Mesendoderm (in vitro differentiated cells): Measurements from ENCODE around the gene UVSSA.
"Not testable (repeated sequence)": the region's sequence is repeated elsewhere in the genome, so short reads cannot be mapped to it uniquely, and the experiment has no call there.

Experiments
- DNase-seq: peaks from one replicate; pipeline ENCODE4 v3.0.0; 2013
- H2AK5ac ChIP-seq: 2 replicates; pipeline ENCODE4 v1.6.1; 2013; ENCODE audit warnings: low read length, inconsistent platforms
- H2BK120ac ChIP-seq: 2 replicates; pipeline ENCODE4 v1.6.1; 2013; ENCODE audit warnings: low read depth, mild to moderate bottlenecking, low read length, moderate library complexity, mixed read lengths
- H2BK15ac ChIP-seq: replicated peaks from 2 replicates; pipeline ENCODE4 v1.6.1; 2013; ENCODE audit warnings: low read depth, mild to moderate bottlenecking, moderate library complexity
- H2BK5ac ChIP-seq: 2 replicates; pipeline ENCODE4 v1.6.1; 2013; ENCODE audit warnings: low read length, inconsistent platforms
- H3K18ac ChIP-seq: 2 replicates; pipeline ENCODE4 v1.6.1; 2013; ENCODE audit warnings: mild to moderate bottlenecking, low read length, mixed read lengths
- H3K23ac ChIP-seq: one replicate; pipeline ENCODE4 v1.6.1; 2013; ENCODE audit warnings: low read length
- H3K27ac ChIP-seq: 2 replicates; pipeline ENCODE4 v1.5.1; 2013; ENCODE audit warnings: low read depth, mild to moderate bottlenecking, inconsistent platforms, low read length, moderate library complexity
- H3K27me3 ChIP-seq: 2 replicates; pipeline ENCODE4 v1.6.1; 2013; ENCODE audit warnings: low read length, control low read depth, mild to moderate bottlenecking, inconsistent platforms; ENCODE audit not compliant: insufficient read depth, poor library complexity
- H3K36me3 ChIP-seq: 2 replicates; pipeline ENCODE4 v1.6.1; 2013; ENCODE audit warnings: low read length, inconsistent platforms; ENCODE audit not compliant: control insufficient read depth, insufficient read depth
- H3K4ac ChIP-seq: one replicate; pipeline ENCODE4 v1.6.1; 2013; ENCODE audit warnings: low read depth, mild to moderate bottlenecking, low read length, moderate library complexity
- H3K4me1 ChIP-seq: 2 replicates; pipeline ENCODE4 v1.6.1; 2013; ENCODE audit warnings: low read depth, low read length, inconsistent platforms; ENCODE audit not compliant: control insufficient read depth
- H3K4me2 ChIP-seq: 2 replicates; pipeline ENCODE4 v1.6.1; 2013; ENCODE audit warnings: low read length
- H3K4me3 ChIP-seq: 2 replicates; pipeline ENCODE4 v1.5.1; 2013; ENCODE audit warnings: mild to moderate bottlenecking, low read length
- H3K56ac ChIP-seq: one replicate; pipeline ENCODE4 v1.6.1; 2013; ENCODE audit warnings: low read length
- H3K79me1 ChIP-seq: 2 replicates; pipeline ENCODE4 v1.6.1; 2013; ENCODE audit warnings: low read length, inconsistent platforms
- H3K79me2 ChIP-seq: 2 replicates; pipeline ENCODE4 v1.6.1; 2013; ENCODE audit warnings: mild to moderate bottlenecking, low read length; ENCODE audit not compliant: control insufficient read depth, insufficient read depth
- H3K9ac ChIP-seq: 2 replicates; pipeline ENCODE4 v1.6.1; 2013; ENCODE audit warnings: low read length, inconsistent platforms
- H4K5ac ChIP-seq: one replicate; pipeline ENCODE4 v1.6.1; 2013; ENCODE audit warnings: low read length
- H4K8ac ChIP-seq: one replicate; pipeline ENCODE4 v1.6.1; 2013; ENCODE audit warnings: low read depth, mild to moderate bottlenecking, control low read depth, low read length, moderate library complexity
- WGBS: extraction: QIAGEN DNeasy Blood & Tissue Kit; methylation state at CpG from one replicate; pipeline ENCODE4 v1.1.7; 2013; ENCODE audit warnings: low lambda C conversion rate, missing lambda C conversion rate; ENCODE audit not compliant: insufficient coverage; ENCODE audit errors: extremely low coverage; 5-methylcytosine and 5-hydroxymethylcytosine counted together

Gene UVSSA

DNA sequence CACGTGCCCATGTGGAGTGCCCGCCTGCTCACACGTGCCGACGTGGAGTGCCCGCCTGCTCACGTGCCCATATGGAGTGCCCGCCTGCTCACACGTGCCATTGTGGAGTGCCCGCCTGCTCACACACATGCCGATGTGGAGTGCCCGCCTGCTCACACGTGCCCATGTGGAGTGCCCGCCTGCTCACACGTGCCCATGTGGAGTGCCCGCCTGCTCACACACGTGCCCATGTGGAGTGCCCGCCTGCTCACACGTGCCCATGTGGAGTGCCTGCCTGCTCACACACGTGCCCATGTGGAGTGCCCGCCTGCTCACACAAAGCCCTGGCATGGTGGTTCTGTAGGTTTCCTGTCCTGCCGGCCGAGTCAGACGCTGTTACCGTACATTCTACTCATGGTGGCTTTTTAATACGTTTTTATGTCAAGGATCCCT lies 48.4 kb downstream of the UVSSA start:
- H3K4ac ChIP-seq, H3K36me3 ChIP-seq, H3K79me2 ChIP-seq, H2AK5ac ChIP-seq, H4K5ac ChIP-seq, H3K4me3 ChIP-seq, H3K18ac ChIP-seq, H3K56ac ChIP-seq, H3K79me1 ChIP-seq, DNase-seq, H3K4me1 ChIP-seq, H3K4me2 ChIP-seq, H3K27me3 ChIP-seq, H3K23ac ChIP-seq, H2BK15ac ChIP-seq, H3K9ac ChIP-seq, H4K8ac ChIP-seq, H3K27ac ChIP-seq, H2BK5ac ChIP-seq, H2BK120ac ChIP-seq: not testable (repeated sequence)
- no CpG with 5 or more reads among the region's 26 CpGs for WGBS

DNA sequence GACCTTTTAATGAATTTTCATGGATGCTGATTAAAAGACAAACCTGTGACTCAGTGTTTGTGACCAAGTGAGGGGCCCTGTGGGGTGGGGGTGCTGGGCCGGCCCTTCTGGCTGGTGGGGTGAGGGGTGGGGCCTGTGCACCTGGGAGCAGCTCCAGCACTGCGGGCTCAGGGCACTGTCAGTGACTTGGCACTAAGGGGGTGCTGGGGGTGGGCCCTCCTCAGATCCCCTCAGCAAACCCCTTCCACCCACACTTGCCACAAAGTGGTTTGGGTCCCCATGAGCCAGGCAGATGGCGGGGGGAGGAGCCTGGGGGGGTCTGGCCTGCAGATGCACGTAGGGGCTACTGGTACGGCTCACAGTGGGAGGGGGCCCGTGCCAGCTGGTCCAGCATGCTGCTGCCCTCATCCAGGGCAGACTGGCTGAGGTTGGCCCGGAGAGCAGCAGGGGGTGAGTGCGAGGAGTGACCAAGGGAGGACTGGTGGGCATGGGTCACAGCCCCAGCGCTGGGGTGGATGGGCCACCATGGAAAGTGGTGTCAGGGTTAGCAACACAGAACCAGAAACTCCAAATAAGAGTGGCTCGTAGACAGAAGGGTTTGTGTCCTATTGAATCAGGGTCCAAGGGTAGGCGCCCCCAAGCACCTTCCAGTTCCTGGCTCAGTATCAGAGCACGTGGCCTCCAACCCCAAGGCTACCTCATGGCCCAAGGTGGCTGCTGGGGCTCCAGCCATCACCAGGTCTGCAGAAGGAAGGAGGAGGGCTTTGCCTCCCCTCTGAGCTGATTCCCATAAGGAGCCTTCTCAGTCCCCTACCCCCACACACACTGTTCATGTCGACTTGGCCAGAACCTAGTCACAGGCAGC lies 49.2 kb downstream of the UVSSA start:
- Histone ChIP-seq H3K79me2 (no peaks in the 10 kb centered on the region), H3K4ac (no peak overlapping the region), H3K56ac (no peak overlapping the region), H3K18ac (no peak overlapping the region), H2AK5ac (no peak overlapping the region), H3K36me3 (no peaks in the 10 kb centered on the region), H3K79me1 (no peaks in the 10 kb centered on the region), H2BK120ac (no peak overlapping the region), H3K27ac (no peak overlapping the region), H3K4me1 (no peaks in the 10 kb centered on the region), H3K9ac (no peak overlapping the region), H4K5ac (no peak overlapping the region), H3K27me3 (peaks cover 3% of the 10 kb centered on the region), H3K23ac (no peak overlapping the region), H2BK15ac (no peak overlapping the region), H3K4me3 (no peak overlapping the region), H3K4me2 (no peak overlapping the region), H4K8ac (no peak overlapping the region), H2BK5ac (no peak overlapping the region)
- no CpG with 5 or more reads among the region's 13 CpGs for WGBS
- DNase-seq, result no peak

DNA sequence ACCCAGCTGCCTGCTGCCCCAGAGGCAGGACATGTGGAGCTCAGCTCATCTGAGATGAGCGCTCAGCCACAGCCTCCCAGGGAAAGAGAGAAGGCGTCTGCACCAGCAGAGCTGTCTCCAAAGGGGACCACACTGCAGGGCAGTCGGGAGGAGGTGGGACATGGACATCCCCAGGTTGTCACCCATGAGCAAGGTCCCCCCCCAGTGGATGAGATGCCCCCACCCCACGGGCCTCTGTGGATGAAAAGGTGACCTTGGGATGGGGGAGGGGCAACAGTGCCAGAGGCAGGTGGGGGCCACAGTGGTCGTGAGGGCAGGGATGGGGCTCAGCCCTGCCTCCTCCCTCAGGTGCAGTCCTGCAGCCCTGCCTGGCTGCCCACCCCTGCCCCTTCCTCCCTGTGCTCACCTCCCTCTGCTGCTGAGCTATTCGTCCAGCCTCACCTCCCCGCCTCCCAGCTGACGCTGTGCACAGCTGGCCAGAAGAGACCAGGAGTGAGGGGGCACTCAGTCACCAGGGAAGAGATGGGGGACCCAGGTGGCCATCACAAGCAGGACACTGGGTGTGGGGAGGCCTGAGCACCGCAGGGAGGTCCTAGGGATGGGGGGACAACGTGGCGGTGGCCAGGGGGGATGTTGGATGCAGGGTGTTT lies 49.9 kb downstream of the UVSSA start:
- DNase-seq, result no peak
- no peak overlapping the region for H4K5ac ChIP-seq
- H3K27ac ChIP-seq, result no peak overlapping the region
- H3K4me2 ChIP-seq, result no peak overlapping the region
- no peak overlapping the region for H3K4ac ChIP-seq
- H3K36me3 ChIP-seq, result no peaks in the 10 kb centered on the region
- H3K56ac ChIP-seq, result no peak overlapping the region
- no peak overlapping the region for H2AK5ac ChIP-seq
- no peak overlapping the region for H2BK15ac ChIP-seq
- H3K4me3 ChIP-seq, result no peak overlapping the region
- H3K4me1 ChIP-seq, result no peaks in the 10 kb centered on the region
- H3K23ac ChIP-seq, result no peak overlapping the region
- no peak overlapping the region for H4K8ac ChIP-seq
- no peak overlapping the region for H3K9ac ChIP-seq
- H3K27me3 ChIP-seq, result peaks cover 10% of the 10 kb centered on the region
- no peak overlapping the region for H2BK5ac ChIP-seq
- no peaks in the 10 kb centered on the region for H3K79me1 ChIP-seq
- H3K79me2 ChIP-seq, result no peaks in the 10 kb centered on the region
- no CpG with 5 or more reads among the region's 11 CpGs for WGBS
- H3K18ac ChIP-seq, result no peak overlapping the region
- no peak overlapping the region for H2BK120ac ChIP-seq

DNA sequence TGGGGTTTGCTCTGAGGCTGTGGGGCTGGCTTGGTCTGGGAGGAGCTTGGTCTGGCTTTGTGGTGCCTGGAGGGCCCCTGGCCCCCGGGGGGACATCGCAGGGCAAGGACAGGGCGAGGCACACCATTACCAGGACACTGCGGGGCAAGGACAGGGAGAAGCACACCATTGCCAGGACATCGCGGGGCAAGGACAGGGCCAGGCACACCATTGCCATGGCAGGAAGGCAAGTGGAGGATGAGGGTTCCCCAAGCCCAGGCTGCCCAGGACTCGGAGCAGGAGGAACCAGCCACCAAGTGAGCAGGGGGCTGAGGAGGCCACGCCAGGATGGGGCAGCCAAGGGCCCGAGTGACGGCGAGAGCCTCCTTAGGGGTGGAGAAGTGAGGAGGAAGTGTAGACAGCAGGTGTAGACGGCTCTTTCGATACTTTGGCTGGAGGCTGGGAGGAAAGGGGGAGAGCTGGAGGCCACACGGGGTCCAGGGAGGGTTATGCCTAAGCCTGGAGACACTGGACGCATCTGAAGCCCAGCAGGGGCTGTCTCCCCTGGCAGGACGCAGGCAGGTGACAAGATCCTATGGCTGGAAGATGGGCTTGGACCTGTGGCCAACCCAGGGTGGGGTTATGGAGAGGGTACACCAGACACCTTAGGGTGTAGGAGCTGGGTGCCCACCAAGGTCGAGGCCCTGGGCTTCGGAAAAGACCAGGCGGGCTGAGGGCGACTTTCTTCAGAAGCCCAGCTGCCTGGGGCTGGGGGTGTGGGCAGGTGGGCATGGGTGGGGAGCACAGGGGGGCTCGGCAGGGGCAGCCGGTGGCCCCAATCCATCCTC lies 51.9 kb downstream of the UVSSA start:
- Histone ChIP-seq H4K5ac (no peak overlapping the region), H3K4ac (no peak overlapping the region), H3K4me2 (no peak overlapping the region), H3K27me3 (peaks cover 27% of the 10 kb centered on the region), H3K23ac (no peak overlapping the region), H3K36me3 (no peaks in the 10 kb centered on the region), H2BK15ac (no peak overlapping the region), H3K9ac (no peak overlapping the region), H3K79me2 (no peaks in the 10 kb centered on the region), H3K4me1 (no peaks in the 10 kb centered on the region), H3K27ac (no peak overlapping the region), H4K8ac (no peak overlapping the region), H3K79me1 (no peaks in the 10 kb centered on the region), H3K18ac (no peak overlapping the region), H3K4me3 (no peak overlapping the region), H2AK5ac (no peak overlapping the region), H2BK5ac (no peak overlapping the region), H2BK120ac (no peak overlapping the region), H3K56ac (no peak overlapping the region)
- no CpG with 5 or more reads among the region's 22 CpGs for WGBS
- no peak for DNase-seq

DNA sequence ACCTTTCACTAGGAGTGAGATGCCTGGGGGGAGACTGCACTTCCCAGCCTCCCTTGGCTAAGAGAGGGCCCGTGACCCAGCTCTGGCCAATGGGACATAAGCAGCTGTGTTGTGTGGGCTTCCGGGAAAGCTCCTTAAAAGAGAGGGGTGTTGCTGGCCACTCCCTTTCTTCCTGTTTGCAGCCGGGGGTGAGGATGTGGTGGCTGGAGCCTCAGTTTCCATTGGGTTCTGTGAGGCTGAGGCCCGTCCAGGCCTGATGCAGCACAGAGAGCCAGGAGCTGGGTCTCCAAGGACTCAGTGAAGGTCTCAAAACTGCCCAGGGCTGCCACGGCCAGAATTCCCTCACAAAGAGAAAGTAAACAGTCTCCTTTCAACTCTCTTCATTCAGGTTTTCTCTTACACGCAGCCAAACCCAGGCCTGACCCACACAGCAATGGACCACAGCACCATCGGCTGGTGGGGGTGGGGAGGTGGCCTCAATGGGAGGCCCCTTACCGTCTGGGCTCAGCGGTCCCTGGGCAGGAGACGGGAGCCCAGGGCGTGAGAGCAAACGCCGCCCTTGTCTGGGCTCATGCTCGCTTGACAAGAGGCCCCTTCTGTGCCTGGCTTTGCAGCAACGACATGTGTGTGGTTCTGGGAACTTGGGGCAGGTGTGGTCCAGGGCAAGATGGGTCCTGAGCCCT lies 52.6 kb downstream of the UVSSA start:
- no peaks in the 10 kb centered on the region for H3K79me1 ChIP-seq
- H3K9ac ChIP-seq, result no peak overlapping the region
- no peak overlapping the region for H4K5ac ChIP-seq
- H2AK5ac ChIP-seq, result no peak overlapping the region
- DNase-seq, result no peak
- no peak overlapping the region for H3K27ac ChIP-seq
- H3K27me3 ChIP-seq, result peaks cover 35% of the 10 kb centered on the region
- no peaks in the 10 kb centered on the region for H3K36me3 ChIP-seq
- no peak overlapping the region for H3K56ac ChIP-seq
- no peak overlapping the region for H2BK120ac ChIP-seq
- H3K4me3 ChIP-seq, result no peak overlapping the region
- H3K79me2 ChIP-seq, result no peaks in the 10 kb centered on the region
- no CpG with 5 or more reads among the region's 15 CpGs for WGBS
- H3K4ac ChIP-seq, result no peak overlapping the region
- no peak overlapping the region for H2BK15ac ChIP-seq
- no peak overlapping the region for H3K18ac ChIP-seq
- no peak overlapping the region for H3K23ac ChIP-seq
- H3K4me1 ChIP-seq, result no peaks in the 10 kb centered on the region
- no peak overlapping the region for H3K4me2 ChIP-seq
- no peak overlapping the region for H4K8ac ChIP-seq
- no peak overlapping the region for H2BK5ac ChIP-seq
